Spleen (tissue), 7 donors: ENCODE results near the gene RPL26.

ENCODE experiments used
- POLR2A ChIP-seq, 3 donors: fragments of 450-650 bp; IDR thresholded peaks; one replicate each; pipeline ENCODE4 v1.5.1; 2017; ENCODE audit warnings: antibody characterized with exemption in 3 of 3, mild to moderate bottlenecking in 1 of 3
- TF ChIP-seq, protein P1 (sequence below), 11 experiments: fragments of 200-600 bp in 7 of 11; fragments of 450-650 bp in 4 of 11; sonication (generic) in 4 of 11; IDR thresholded peaks in 8 of 11; conservative IDR thresholded peaks in 3 of 11; 1 replicate in 7 of 11; 2 replicates in 4 of 11; pipeline versions ENCODE4 v1.4.0 to v1.8.0; 2016 to 2021; ENCODE audit warnings: antibody characterized with exemption in 11 of 11, inconsistent platforms in 4 of 11, mild to moderate bottlenecking in 1 of 11
- donor health status: DM: no; HTN: no; CAD: no; lungs with moderate emphysema.
- donor health status: DM: no; HTN: no; CAD: no.
- donor health status: DM: no; HTN: no; CAD: no.

DNA sequence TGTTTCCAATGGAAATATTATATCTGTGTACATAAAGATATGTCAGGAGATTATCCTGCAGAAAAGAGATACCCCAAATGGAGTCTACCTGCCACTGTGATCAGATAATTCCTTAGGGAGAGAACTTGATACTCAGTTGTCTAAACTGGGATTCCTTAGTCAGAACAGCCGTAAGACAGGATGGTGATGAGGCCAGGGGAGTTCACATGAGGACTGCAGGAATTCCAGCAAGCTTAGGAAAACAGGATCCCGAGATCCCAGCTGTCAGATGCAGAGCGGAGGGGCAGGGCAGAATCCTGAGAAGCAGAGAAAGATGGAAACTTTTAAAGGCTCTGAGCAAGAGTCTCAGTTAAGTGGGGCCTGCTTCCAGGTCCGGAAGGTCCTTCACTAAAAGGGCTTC, 11.2 kb downstream of the RPL26 start:
- TF ChIP-seq, protein P1, sequence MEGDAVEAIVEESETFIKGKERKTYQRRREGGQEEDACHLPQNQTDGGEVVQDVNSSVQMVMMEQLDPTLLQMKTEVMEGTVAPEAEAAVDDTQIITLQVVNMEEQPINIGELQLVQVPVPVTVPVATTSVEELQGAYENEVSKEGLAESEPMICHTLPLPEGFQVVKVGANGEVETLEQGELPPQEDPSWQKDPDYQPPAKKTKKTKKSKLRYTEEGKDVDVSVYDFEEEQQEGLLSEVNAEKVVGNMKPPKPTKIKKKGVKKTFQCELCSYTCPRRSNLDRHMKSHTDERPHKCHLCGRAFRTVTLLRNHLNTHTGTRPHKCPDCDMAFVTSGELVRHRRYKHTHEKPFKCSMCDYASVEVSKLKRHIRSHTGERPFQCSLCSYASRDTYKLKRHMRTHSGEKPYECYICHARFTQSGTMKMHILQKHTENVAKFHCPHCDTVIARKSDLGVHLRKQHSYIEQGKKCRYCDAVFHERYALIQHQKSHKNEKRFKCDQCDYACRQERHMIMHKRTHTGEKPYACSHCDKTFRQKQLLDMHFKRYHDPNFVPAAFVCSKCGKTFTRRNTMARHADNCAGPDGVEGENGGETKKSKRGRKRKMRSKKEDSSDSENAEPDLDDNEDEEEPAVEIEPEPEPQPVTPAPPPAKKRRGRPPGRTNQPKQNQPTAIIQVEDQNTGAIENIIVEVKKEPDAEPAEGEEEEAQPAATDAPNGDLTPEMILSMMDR (IDR thresholded peaks at IDR 0.05 in 8 of 11, conservative IDR thresholded peaks at IDR 0.05 in 3 of 11) = no peak
- TF ChIP-seq POLR2A (IDR thresholded peaks at IDR 0.05) = no peak
